HS-5 (cell line): ENCODE measurements around the gene DIDO1.

Experiments
- DNase-seq: peaks from one replicate; pipeline ENCODE4 v3.0.0-alpha.2; 2012; ENCODE audit warnings: low read depth

Gene DIDO1

DNA sequence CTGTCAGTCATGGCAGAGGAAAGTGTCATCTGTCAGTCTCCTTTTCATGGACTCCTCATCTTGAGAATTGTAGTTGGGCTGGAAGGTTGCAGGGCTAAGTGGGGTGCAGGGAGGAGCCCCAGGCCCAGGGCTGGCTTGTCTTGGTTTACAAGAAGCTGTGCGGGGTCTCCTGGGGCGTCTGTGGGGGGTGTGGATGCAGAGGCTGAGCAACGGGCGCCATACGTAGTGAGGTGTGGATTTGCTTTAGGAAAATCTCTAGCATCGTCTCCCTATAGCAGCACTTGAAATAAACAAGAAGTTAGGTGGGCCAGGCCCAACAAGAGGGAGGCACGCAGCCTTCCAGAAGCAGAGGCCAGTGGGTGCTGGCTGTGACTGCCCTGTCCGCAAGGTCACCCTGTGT, 24.4 kb upstream of the DIDO1 start:
- DNase-seq, result no peak

GRCh38 chr20:62949962-62950361, 23.7 kb upstream of the DIDO1 start:
- DNase-seq, result no peak

DNA sequence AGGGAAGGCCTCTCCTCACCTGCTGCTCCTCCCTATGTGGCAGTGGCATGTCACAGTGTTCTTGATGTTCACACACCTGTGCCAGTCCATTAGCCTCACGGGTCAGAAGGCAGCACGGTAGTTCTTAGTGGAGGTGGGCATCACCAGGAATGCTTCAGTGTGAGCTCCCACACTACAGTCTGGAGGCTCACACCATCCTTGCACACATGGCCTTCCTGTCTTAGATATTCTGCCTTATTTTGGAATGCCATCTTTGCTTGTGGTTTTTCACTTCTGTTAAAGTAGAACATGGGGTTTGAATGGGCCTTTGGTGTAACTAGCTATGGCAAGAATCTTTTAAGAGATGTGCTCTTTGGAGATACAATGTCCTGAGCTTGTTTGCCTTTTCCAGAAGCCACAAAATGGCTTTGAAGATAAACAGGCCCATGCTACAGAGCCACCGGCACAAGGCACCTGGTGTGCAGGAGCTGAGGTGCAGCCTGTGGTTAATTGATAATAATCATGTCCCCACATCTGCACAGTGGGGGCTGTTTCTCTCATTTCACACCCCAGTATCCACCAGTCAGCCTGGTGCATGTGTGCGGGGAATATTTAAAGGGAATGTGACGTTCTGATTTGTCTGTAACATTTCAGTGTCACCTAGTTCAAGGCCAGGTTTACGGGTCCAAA, 23.0 kb upstream of the DIDO1 start:
- DNase-seq, result no peak

GRCh38 chr20:62947532-62948300, 21.4 kb upstream of the DIDO1 start:
- DNase-seq, result no peak

GRCh38 chr20:62946918-62947317, 20.6 kb upstream of the DIDO1 start:
- DNase-seq, result no peak

GRCh38 chr20:62945771-62946339, 19.6 kb upstream of the DIDO1 start:
- no peak for DNase-seq

DNA sequence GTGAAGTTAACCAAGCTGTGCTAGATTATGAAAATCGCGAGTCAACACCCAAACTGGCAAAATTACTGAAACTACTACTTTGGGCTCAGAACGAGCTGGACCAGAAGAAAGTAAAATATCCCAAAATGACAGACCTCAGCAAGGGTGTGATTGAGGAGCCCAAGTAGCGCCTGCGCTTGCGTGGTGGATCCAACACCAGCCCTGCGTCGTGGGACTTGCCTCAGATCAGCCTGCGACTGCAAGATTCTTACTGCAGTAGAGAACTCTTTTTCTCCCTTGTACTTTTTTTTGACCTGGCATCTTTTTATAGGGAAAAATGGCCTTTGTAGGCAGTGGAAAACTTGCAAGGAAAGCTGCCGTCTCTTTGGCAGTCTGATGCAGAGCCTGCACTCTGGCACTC, 18.4 kb upstream of the DIDO1 start:
- no peak for DNase-seq

DNA sequence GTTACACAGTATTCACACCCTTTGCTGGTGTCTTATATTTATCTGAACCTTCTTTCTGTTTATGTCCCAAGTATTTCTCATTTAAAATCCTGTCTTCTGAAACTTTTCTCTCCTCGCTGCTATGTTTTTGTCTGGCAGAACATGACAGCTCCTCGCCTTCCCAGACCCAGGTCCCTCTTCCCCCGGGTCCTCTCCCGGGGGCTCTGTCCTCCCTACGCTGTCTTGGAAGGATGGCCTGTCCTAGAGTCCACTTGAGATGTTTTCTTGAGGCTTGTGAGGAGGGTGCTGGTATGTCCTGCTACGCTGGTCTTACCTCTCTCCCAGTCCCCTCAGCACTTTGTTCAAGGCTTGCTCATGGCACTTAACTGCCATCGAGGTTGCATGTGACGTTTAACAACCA, 17.9 kb upstream of the DIDO1 start:
- no peak for DNase-seq

DNA sequence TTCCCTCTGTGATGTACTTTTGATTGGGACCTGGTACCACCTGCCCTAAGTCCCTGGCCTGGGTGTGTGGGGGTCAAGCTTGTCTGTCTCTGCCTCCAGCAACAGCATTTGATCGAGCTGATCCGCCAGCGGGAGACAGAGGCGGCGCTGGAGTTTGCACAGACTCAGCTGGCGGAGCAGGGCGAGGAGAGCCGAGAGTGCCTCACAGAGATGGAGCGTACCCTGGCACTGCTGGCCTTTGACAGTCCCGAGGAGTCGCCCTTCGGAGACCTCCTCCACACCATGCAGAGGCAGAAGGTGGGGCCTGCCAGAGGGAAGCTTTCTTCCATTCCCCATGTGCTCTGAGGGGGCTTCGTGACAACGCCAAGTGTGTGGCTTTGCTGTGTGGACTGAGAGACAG, 17.1 kb upstream of the DIDO1 start:
- DNase-seq, result no peak

GRCh38 chr20:62942456-62942855, 16.2 kb upstream of the DIDO1 start:
- no peak for DNase-seq

DNA sequence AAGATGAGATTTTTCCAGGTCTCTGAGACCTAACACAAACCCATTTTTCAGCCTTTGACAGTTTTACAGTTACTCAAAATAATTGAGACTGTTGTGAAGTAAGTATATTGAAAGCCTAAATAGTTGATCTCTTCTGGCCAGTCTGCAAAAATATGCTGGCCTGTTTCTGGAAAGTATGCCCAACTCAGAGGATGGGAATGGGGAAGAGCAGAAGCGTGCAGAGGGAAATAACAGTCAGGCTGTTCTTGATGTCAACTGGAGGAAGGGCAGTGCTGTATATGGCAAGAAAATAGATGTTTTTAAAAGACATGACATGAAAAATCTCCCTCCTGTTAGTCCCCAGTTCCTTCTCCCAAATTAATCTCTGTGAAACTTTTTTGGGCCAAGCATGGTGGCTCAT, 15.5 kb upstream of the DIDO1 start:
- no peak for DNase-seq

GRCh38 chr20:62940875-62941274, 14.6 kb upstream of the DIDO1 start:
- DNase-seq, result no peak

- DNase-seq, result no peak
These were observed 12.0 kb upstream of the DIDO1 start, which contains the start of gene GID8 for GRCh38 chr20:62938105-62938888. Gene GID8, plus strand, starts transcription at chr20:62938147. Its CDS starts 3,356 bp downstream, at chr20:62941503.

- peak; percentile 90 for DNase-seq
These were observed 11.2 kb upstream of the DIDO1 start for GRCh38 chr20:62937268-62938104.

- no peak for DNase-seq
These were observed 9.8 kb upstream of the DIDO1 start for GRCh38 chr20:62935968-62936585.

GRCh38 chr20:62935204-62935967, 9.1 kb upstream of the DIDO1 start:
- DNase-seq, result no peak

DNA sequence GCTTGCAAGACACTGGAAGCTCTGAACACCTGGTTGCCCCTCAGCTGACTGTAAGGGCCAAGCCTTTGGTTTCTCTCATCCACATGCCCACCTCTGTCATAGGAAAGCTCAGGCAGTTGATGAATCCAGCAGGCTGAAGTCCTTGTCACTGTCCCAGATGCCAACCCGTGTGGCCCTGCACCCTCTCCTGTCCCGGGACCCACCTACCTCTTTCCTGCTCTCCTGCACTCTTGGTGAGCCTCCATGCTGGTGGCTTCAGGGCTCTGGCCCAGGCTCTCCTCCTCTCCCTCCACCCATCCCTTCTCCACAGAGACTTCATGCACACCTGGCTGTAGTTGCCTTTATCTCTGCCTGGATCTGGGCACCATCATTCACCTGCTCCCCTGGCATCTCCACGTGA, 7.7 kb upstream of the DIDO1 start:
- DNase-seq, result no peak

DNA sequence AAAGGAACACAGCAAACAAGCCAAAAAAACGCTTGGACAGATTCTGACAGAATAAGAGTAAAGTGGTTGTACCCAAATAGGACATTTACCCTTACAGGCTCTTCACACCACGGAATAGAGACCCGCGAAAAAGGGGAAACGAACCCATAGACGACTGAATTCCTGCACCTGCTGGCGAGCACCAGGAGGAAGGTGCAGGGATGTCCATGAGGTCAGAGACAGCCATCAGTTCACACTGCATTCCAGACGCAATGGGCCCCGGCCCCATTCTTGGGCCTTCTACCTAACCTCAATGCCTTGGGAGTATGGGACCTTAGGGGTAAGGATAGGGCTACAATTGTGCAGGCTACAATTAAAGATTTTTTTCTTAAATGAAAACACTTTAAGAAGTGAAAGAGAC, 5.2 kb upstream of the DIDO1 start:
- DNase-seq, result no peak

- DNase-seq, result no peak
These were observed 2.8 kb upstream of the DIDO1 start for GRCh38 chr20:62929051-62929538.

DNA sequence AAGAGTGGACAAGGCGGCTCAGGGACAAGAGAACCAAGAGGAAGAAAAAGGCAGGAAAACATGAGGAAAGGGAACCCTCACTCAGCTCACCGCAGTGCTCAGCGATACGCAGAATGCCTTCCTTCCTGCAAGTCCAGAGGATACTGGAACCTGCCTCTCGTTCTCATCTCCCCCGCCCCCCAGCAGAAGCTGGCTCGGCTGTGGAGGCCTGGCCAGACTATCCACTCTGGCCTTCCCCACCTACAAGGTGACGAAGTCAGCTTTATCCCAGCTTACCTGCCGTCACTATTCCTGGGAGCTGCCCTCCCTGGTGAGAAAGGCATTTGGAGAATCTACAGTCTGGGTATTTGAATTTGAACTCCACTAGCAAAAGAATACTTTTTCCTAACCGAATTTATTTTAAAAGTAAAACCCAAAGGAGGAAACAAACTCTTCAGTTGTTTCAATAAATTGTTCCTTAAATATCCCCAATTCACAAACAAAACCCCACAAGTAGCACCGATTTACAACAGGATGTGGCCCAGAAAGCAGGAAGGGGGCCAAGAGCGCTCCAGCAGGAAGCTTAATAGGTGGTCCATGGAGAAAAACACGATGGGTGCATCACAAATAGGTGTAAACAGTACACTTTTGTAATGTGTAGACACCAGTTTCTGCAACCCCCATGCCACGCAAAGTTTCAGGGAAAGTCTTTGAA, 2.1 kb upstream of the DIDO1 start:
- DNase-seq, result no peak
